Tibial nerve (tissue), 4 donors: ENCODE results near the gene DHX57.

Source experiments
- EP300 ChIP-seq, 2 donors: sonication (generic); formaldehyde crosslinking; IDR thresholded peaks; one replicate each; pipeline ENCODE4 v1.6.1; 2017; ENCODE audit warnings: antibody characterized with exemption in 2 of 2, mild to moderate bottlenecking in 1 of 2
- POLR2A ChIP-seq, 2 donors: fragments of 450-650 bp; IDR thresholded peaks; one replicate each; pipeline ENCODE4 v1.6.1; 2017; ENCODE audit warnings: antibody characterized with exemption in 2 of 2, mild to moderate bottlenecking in 2 of 2, moderate library complexity in 2 of 2
- TF ChIP-seq, protein P1 (sequence below), 5 experiments: fragments of 200-600 bp in 3 of 5; fragments of 450-650 bp in 2 of 5; sonication (generic) in 3 of 5; IDR thresholded peaks; one replicate each; pipeline ENCODE4 v1.5.1; 2016 to 2019; ENCODE audit warnings: antibody characterized with exemption in 5 of 5, mild to moderate bottlenecking in 3 of 5, moderate library complexity in 2 of 5

DNA sequence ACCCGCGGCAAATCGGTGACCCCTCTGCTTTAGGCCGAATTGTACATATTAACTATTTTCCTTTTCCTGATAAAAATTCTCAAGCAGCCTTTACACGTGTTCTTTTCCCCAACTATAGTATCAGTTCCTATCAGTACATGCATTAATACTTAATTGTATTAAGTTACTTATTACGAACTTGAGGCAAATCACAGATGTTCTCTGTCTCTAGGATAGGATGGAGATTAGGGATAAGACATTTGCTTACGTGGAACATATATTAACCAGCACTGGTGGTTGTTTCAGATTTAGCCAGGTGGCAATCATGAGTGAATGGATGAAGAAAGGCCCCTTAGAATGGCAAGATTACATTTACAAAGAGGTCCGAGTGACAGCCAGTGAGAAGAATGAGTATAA, 97.0 kb downstream of the DHX57 start:
- TF ChIP-seq, protein P1, sequence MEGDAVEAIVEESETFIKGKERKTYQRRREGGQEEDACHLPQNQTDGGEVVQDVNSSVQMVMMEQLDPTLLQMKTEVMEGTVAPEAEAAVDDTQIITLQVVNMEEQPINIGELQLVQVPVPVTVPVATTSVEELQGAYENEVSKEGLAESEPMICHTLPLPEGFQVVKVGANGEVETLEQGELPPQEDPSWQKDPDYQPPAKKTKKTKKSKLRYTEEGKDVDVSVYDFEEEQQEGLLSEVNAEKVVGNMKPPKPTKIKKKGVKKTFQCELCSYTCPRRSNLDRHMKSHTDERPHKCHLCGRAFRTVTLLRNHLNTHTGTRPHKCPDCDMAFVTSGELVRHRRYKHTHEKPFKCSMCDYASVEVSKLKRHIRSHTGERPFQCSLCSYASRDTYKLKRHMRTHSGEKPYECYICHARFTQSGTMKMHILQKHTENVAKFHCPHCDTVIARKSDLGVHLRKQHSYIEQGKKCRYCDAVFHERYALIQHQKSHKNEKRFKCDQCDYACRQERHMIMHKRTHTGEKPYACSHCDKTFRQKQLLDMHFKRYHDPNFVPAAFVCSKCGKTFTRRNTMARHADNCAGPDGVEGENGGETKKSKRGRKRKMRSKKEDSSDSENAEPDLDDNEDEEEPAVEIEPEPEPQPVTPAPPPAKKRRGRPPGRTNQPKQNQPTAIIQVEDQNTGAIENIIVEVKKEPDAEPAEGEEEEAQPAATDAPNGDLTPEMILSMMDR (IDR thresholded peaks at IDR 0.05): no peak
- TF ChIP-seq POLR2A (IDR thresholded peaks at IDR 0.05) (no peak), EP300 (IDR thresholded peaks at IDR 0.05) (no peak)
